Sigmoid colon (tissue), 4 donors: ENCODE measurements around the gene EPX.

Source experiments
- CTCF ChIP-seq, 4 experiments: fragments of 450-650 bp in 3 of 4; fragments of 200-600 bp in 1 of 4; IDR thresholded peaks; one replicate each; pipeline ENCODE4 v1.5.1; 2016 to 2019; ENCODE audit warnings: antibody characterized with exemption in 4 of 4, mild to moderate bottlenecking in 3 of 4, moderate library complexity in 2 of 4
- EP300 ChIP-seq, 4 donors: sonication (generic); formaldehyde crosslinking; IDR thresholded peaks; one replicate each; pipeline ENCODE4 v1.6.1; 2017; ENCODE audit warnings: antibody characterized with exemption in 4 of 4

GRCh38 chr17:58229881-58230280, 37.4 kb downstream of the EPX start:
- no peak for TF ChIP-seq EP300 (IDR thresholded peaks at IDR 0.05)
- no peak for TF ChIP-seq CTCF (IDR thresholded peaks at IDR 0.05)
